ENCODE data around the gene DEPDC1.

The DEPDC1 gene, protein sequence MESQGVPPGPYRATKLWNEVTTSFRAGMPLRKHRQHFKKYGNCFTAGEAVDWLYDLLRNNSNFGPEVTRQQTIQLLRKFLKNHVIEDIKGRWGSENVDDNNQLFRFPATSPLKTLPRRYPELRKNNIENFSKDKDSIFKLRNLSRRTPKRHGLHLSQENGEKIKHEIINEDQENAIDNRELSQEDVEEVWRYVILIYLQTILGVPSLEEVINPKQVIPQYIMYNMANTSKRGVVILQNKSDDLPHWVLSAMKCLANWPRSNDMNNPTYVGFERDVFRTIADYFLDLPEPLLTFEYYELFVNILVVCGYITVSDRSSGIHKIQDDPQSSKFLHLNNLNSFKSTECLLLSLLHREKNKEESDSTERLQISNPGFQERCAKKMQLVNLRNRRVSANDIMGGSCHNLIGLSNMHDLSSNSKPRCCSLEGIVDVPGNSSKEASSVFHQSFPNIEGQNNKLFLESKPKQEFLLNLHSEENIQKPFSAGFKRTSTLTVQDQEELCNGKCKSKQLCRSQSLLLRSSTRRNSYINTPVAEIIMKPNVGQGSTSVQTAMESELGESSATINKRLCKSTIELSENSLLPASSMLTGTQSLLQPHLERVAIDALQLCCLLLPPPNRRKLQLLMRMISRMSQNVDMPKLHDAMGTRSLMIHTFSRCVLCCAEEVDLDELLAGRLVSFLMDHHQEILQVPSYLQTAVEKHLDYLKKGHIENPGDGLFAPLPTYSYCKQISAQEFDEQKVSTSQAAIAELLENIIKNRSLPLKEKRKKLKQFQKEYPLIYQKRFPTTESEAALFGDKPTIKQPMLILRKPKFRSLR

DNA sequence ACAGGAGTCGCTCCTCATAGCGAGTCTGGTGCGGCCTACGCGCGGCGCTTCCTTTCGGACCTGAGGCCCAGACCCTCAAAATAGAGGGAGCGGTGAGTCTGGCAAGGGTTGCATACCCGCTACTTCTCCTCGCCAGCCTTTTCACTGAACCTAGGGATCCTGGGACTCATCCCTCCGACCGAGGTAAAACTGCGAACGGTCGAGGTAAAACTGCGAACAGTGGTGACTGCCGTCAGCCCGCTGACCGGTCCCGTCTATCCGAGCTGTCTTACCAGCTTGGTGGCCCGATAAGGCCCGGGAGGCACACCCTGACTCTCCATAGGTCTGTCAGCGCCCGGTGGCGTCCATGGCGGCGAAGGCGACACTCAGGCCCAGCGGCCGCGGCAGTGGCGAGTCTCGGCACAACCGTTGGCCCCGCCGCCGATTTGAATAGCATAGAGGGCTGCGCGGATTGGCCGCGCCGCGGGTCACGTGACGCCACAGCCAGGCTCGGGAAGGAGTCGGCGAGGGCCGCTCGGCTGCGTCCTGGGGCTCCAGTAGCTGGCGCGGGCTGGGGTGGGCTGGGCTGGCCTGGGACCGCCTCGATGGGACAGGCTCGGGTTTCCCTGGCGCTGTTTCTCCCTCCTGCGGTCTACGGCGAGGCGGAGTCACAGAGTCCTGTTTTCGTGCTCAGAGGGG, at the start of gene DEPDC1:
DEPDC1 (minus strand) TSS at position 403 of the 678 bp plus-strand sequence; CDS start at position 320, 83 bp downstream.
- TF ChIP-seq, protein P1, sequence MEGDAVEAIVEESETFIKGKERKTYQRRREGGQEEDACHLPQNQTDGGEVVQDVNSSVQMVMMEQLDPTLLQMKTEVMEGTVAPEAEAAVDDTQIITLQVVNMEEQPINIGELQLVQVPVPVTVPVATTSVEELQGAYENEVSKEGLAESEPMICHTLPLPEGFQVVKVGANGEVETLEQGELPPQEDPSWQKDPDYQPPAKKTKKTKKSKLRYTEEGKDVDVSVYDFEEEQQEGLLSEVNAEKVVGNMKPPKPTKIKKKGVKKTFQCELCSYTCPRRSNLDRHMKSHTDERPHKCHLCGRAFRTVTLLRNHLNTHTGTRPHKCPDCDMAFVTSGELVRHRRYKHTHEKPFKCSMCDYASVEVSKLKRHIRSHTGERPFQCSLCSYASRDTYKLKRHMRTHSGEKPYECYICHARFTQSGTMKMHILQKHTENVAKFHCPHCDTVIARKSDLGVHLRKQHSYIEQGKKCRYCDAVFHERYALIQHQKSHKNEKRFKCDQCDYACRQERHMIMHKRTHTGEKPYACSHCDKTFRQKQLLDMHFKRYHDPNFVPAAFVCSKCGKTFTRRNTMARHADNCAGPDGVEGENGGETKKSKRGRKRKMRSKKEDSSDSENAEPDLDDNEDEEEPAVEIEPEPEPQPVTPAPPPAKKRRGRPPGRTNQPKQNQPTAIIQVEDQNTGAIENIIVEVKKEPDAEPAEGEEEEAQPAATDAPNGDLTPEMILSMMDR (IDR thresholded peaks at IDR 0.05; ENCODE audit: poor library complexity, severe bottlenecking), result no peak
- Histone ChIP-seq H3K36me3 (ENCODE audit: low read depth) (peaks cover 34% of the 10 kb centered on the region), H3K27ac (ENCODE audit: poor library complexity, severe bottlenecking) (peak within 1 kb of the TSS; percentile 52), H3K27me3 (ENCODE audit: insufficient read depth, poor library complexity, severe bottlenecking) (no peaks in the 10 kb centered on the region), H3K4me1 (ENCODE audit: insufficient read depth, poor library complexity, severe bottlenecking) (peaks cover 16% of the 10 kb centered on the region), H3K4me3 (ENCODE audit: severe bottlenecking) (peak within 1 kb of the TSS; percentile 54), H3K9me3 (ENCODE audit: severe bottlenecking) (no peaks in the 10 kb centered on the region)
- peak; percentile 95 for DNase-seq (ENCODE audit: low spot score)
- peak; percentile 98 for ATAC-seq (ENCODE audit: low read depth)

DNA sequence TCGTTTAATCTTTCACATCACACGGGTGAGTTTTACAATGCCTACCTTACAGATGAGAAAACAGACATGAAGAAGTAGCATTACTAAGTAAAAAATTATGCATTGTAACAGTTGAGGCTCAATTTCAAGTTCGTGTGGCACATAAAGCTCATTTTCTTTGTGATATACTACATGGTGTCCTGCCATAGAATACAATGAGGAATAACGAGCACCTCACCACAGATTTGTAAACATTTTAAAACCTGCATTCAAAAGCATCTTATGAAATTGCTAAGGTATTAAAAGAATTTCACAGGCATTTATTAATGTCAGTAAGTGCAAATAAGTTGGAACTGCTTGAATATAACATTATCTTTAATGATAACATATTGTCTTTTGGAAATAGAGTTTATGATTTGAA, 47.8 kb upstream of the DEPDC1 start:
- no peaks in the 10 kb centered on the region for H3K27me3 ChIP-seq (ENCODE audit: insufficient read depth, poor library complexity, severe bottlenecking)
- peaks cover 4% of the 10 kb centered on the region for H3K4me1 ChIP-seq (ENCODE audit: insufficient read depth, poor library complexity, severe bottlenecking)
- DNase-seq (ENCODE audit: low spot score), result no peak
- no peak for ATAC-seq (ENCODE audit: low read depth)
- H3K9me3 ChIP-seq (ENCODE audit: severe bottlenecking), result no peaks in the 10 kb centered on the region
- H3K4me3 ChIP-seq (ENCODE audit: severe bottlenecking), result no peak overlapping the region
- TF ChIP-seq, protein P1 (IDR thresholded peaks at IDR 0.05; ENCODE audit: poor library complexity, severe bottlenecking), result no peak
- no peaks in the 10 kb centered on the region for H3K36me3 ChIP-seq (ENCODE audit: low read depth)
- no peak overlapping the region for H3K27ac ChIP-seq (ENCODE audit: poor library complexity, severe bottlenecking)

DNA sequence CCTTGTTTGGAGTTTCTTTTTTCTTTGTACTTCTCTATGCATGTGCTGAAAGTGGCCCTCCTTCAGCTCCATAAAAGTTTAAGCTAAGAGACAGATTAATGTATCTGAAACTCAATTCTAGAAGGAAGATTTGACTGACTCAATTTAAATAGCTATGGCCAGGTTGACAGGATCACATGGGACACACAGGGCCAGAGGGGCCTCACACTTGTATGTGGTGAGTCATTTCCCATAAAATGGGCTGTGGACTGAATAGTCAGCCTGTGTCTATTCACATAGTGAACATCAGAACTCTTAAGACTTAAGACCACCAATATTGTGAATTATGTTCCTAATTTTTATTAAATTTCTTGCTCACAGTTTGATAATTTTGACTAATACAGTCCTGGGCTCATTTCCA, 45.7 kb upstream of the DEPDC1 start:
- H3K4me3 ChIP-seq (ENCODE audit: severe bottlenecking), result no peak overlapping the region
- ATAC-seq (ENCODE audit: low read depth) (peak; percentile 63; the same call in 2 of the 3 replicates), DNase-seq (ENCODE audit: low spot score) (no peak)
- no peaks in the 10 kb centered on the region for H3K27me3 ChIP-seq (ENCODE audit: insufficient read depth, poor library complexity, severe bottlenecking)
- TF ChIP-seq, protein P1 (IDR thresholded peaks at IDR 0.05; ENCODE audit: poor library complexity, severe bottlenecking), result no peak
- peaks cover 4% of the 10 kb centered on the region for H3K4me1 ChIP-seq (ENCODE audit: insufficient read depth, poor library complexity, severe bottlenecking)
- no peak overlapping the region for H3K27ac ChIP-seq (ENCODE audit: poor library complexity, severe bottlenecking)
- no peaks in the 10 kb centered on the region for H3K9me3 ChIP-seq (ENCODE audit: severe bottlenecking)
- no peaks in the 10 kb centered on the region for H3K36me3 ChIP-seq (ENCODE audit: low read depth)

DNA sequence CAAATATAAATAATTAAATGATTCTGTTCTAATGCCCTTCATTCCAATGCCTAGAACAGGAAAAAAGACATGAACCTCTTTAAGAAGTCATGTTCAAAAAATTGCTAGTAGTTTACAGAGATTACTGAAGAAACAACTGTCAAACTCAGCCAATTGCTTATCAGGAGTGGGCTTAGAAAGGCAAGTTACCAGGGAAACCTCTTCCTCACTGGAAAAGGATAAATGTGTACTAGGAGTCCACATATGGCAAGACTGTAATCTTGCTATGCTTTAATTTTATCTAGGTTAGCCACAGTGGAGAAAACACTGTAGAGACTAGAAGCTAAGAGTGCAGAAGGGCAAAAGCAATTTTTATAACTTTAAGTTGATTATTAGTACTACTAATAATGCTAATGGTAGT, 42.1 kb upstream of the DEPDC1 start:
- TF ChIP-seq, protein P1 (IDR thresholded peaks at IDR 0.05; ENCODE audit: poor library complexity, severe bottlenecking), result no peak
- Histone ChIP-seq H3K4me3 (ENCODE audit: severe bottlenecking) (no peak overlapping the region), H3K27me3 (ENCODE audit: insufficient read depth, poor library complexity, severe bottlenecking) (no peaks in the 10 kb centered on the region), H3K9me3 (ENCODE audit: severe bottlenecking) (no peaks in the 10 kb centered on the region), H3K36me3 (ENCODE audit: low read depth) (no peaks in the 10 kb centered on the region), H3K27ac (ENCODE audit: poor library complexity, severe bottlenecking) (no peak overlapping the region), H3K4me1 (ENCODE audit: insufficient read depth, poor library complexity, severe bottlenecking) (peaks cover 4% of the 10 kb centered on the region)
- DNase-seq (ENCODE audit: low spot score), result no peak
- no peak for ATAC-seq (ENCODE audit: low read depth)

Data from RWPE2 (cell line).